ENCODE data around the gene ZSCAN10.

- TF ChIP-seq, protein P1, sequence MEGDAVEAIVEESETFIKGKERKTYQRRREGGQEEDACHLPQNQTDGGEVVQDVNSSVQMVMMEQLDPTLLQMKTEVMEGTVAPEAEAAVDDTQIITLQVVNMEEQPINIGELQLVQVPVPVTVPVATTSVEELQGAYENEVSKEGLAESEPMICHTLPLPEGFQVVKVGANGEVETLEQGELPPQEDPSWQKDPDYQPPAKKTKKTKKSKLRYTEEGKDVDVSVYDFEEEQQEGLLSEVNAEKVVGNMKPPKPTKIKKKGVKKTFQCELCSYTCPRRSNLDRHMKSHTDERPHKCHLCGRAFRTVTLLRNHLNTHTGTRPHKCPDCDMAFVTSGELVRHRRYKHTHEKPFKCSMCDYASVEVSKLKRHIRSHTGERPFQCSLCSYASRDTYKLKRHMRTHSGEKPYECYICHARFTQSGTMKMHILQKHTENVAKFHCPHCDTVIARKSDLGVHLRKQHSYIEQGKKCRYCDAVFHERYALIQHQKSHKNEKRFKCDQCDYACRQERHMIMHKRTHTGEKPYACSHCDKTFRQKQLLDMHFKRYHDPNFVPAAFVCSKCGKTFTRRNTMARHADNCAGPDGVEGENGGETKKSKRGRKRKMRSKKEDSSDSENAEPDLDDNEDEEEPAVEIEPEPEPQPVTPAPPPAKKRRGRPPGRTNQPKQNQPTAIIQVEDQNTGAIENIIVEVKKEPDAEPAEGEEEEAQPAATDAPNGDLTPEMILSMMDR (IDR thresholded peaks at IDR 0.05) = no peak
- TF ChIP-seq POLR2A (IDR thresholded peaks at IDR 0.05) (no peak), POLR2AphosphoS5 (IDR thresholded peaks at IDR 0.05) (no peak)
These were observed 33.2 kb downstream of the ZSCAN10 start for GRCh38 chr16:3065742-3066439.

Measured in gastroesophageal sphincter (tissue), 3 donors.